Stomach (tissue), 9 donors: Measurements from ENCODE around the gene SIK3. TPM values are rescaled to one million over a fixed set of nuclear protein-coding genes. Genes with fewer than 3 reads are reported as not detected.

Experiments used
- DNase-seq, 2 donors: peaks; one replicate each; pipeline versions ENCODE4 v3.0.0 to v3.0.0-alpha.2; 2013 to 2019
- H3K27ac ChIP-seq, 5 donors: fragments of 200-600 bp in 4 of 5; sonication (generic) in 4 of 5; one replicate each; pipeline ENCODE4 v1.5.1; 2013 to 2019; ENCODE audit warnings: mild to moderate bottlenecking in 1 of 5, moderate library complexity in 1 of 5
- H3K27me3 ChIP-seq, 3 donors: fragments of 200-600 bp; sonication (generic); one replicate each; pipeline ENCODE4 v1.5.1; 2017 to 2019; ENCODE audit warnings: mixed run types in 1 of 3
- H3K36me3 ChIP-seq, 4 donors: fragments of 200-600 bp; sonication (generic); 1 replicate in 3 of 4; 2 replicates in 1 of 4; pipeline ENCODE4 v1.5.1; 2016 to 2019
- H3K4me1 ChIP-seq, 4 donors: fragments of 200-600 bp; sonication (generic); one replicate each; pipeline ENCODE4 v1.5.1; 2016 to 2019
- H3K4me3 ChIP-seq, 4 donors: fragments of 200-600 bp; sonication (generic) in 3 of 4; one replicate each; pipeline ENCODE4 v1.5.1; 2016 to 2019; ENCODE audit warnings: mild to moderate bottlenecking in 1 of 4
- H3K9me3 ChIP-seq, 4 donors: fragments of 200-600 bp; sonication (generic); one replicate each; pipeline ENCODE4 v1.5.1; 2016 to 2019
- EP300 ChIP-seq: sonication (generic); formaldehyde crosslinking; IDR thresholded peaks from one replicate; pipeline ENCODE4 v1.6.1; 2017; ENCODE audit warnings: antibody characterized with exemption
- POLR2A ChIP-seq, 4 donors: fragments of 450-650 bp; IDR thresholded peaks; one replicate each; pipeline ENCODE4 v1.6.1; 2016; ENCODE audit warnings: antibody characterized with exemption in 4 of 4, control low read depth in 2 of 4, mild to moderate bottlenecking in 1 of 4, moderate library complexity in 1 of 4
- POLR2AphosphoS5 ChIP-seq, 3 donors: sonication (generic); formaldehyde crosslinking; IDR thresholded peaks; one replicate each; pipeline ENCODE4 v1.6.1; 2016; ENCODE audit warnings: antibody characterized with exemption in 3 of 3
- WGBS, 5 donors: extraction: QIAGEN DNeasy Blood & Tissue Kit in 3 of 5; methylation state at CpG; one replicate each; pipeline versions ENCODE4 v1.1.5 to v1.1.7; 2013 to 2018; 5-methylcytosine and 5-hydroxymethylcytosine counted together
- intact Hi-C: fragments of 100-400 bp; cut with DNase I; formaldehyde crosslinking; loops from one replicate; pipeline ENCODE4 v1.15.1; 2023; ENCODE audit warnings: low total_unique reads
- polyA plus RNA-seq, 3 donors: library from polyadenylated mRNA; stranded (reverse); fragments of 200-250 nt; gene quantifications; one replicate each; pipeline ENCODE4 v1.2.3, GENCODE V29; 2013
- total RNA-seq, 5 donors: library from RNA; depleted of rRNA; stranded (reverse); fragments of >200 nt; gene quantifications; one replicate each; pipeline versions ENCODE4 v1.1.0 to v1.2.3, GENCODE V29; 2014 to 2016
- TF ChIP-seq, protein P1 (sequence below), 7 experiments: fragments of 450-650 bp in 4 of 7; fragments of 200-600 bp in 3 of 7; sonication (generic) in 3 of 7; IDR thresholded peaks; one replicate each; pipeline ENCODE4 v1.5.1; 2016 to 2019; ENCODE audit warnings: antibody characterized with exemption in 7 of 7, control low read depth in 2 of 7, mild to moderate bottlenecking in 1 of 7
- donor health status: healthy with polysubstance abuse.
- donor health status: Bipolar disorder and iron deficiency.
- donor health status: healthy.

SIK3 gene
- total and polyA plus RNA-seq, 8 donors: 6.5 to 97.8 (median 23.7) TPM

GRCh38 chr11:116879800-116880625, 218.2 kb downstream of the SIK3 start:
- intact Hi-C loops: loop anchor here (5.0 kb wide), 1 partner anchor 227 kb away; no protein-coding TSS in a partner anchor
- Histone ChIP-seq H3K9me3 (no peaks in the 10 kb centered on the region), H3K4me3 (no peak overlapping the region), H3K4me1 (peaks cover 0 to 23% (median 4%) of the 10 kb centered on the region in 4 donors), H3K36me3 (peaks cover 4 to 29% (median 20%) of the 10 kb centered on the region in 4 donors), H3K27me3 (no peaks in the 10 kb centered on the region), H3K27ac (peak overlapping the region in 1 of 5 donors; percentile 38)
- DNase-seq: peak in 1 of 2 donors; percentile 88
- TF ChIP-seq POLR2A (IDR thresholded peaks at IDR 0.05): no peak
- TF ChIP-seq, protein P1, sequence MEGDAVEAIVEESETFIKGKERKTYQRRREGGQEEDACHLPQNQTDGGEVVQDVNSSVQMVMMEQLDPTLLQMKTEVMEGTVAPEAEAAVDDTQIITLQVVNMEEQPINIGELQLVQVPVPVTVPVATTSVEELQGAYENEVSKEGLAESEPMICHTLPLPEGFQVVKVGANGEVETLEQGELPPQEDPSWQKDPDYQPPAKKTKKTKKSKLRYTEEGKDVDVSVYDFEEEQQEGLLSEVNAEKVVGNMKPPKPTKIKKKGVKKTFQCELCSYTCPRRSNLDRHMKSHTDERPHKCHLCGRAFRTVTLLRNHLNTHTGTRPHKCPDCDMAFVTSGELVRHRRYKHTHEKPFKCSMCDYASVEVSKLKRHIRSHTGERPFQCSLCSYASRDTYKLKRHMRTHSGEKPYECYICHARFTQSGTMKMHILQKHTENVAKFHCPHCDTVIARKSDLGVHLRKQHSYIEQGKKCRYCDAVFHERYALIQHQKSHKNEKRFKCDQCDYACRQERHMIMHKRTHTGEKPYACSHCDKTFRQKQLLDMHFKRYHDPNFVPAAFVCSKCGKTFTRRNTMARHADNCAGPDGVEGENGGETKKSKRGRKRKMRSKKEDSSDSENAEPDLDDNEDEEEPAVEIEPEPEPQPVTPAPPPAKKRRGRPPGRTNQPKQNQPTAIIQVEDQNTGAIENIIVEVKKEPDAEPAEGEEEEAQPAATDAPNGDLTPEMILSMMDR (IDR thresholded peaks at IDR 0.05): peak in 5 of 7 experiments; percentile 33 to 74 (median 58)
- TF ChIP-seq EP300: no peak
- peak in 1 of 3 donors; percentile 39 for TF ChIP-seq POLR2AphosphoS5 (IDR thresholded peaks at IDR 0.05)
- WGBS, 5 donors: 41 to 58% (median 48%) methylated on average over 5 of the region's 5 CpGs

- 86 to 92% (median 90%) methylated on average over 8 of the region's 8 CpGs for WGBS, 5 donors
- no peak for TF ChIP-seq EP300
- no peak for TF ChIP-seq POLR2AphosphoS5 (IDR thresholded peaks at IDR 0.05)
- TF ChIP-seq, protein P1 (IDR thresholded peaks at IDR 0.05): no peak
- no peak for TF ChIP-seq POLR2A (IDR thresholded peaks at IDR 0.05)
- no peak overlapping the region for H3K27ac ChIP-seq
- peaks cover 22 to 60% (median 53%) of the 10 kb centered on the region in 4 donors for H3K36me3 ChIP-seq
- intact Hi-C loops: loop anchor here (5.0 kb wide), 1 partner anchor 231 kb away; no protein-coding TSS in a partner anchor
- H3K9me3 ChIP-seq: no peaks in the 10 kb centered on the region
- H3K4me3 ChIP-seq: no peak overlapping the region
- no peaks in the 10 kb centered on the region for H3K27me3 ChIP-seq
- H3K4me1 ChIP-seq: peaks cover 0 to 21% (median 4%) of the 10 kb centered on the region in 4 donors
- DNase-seq: no peak
Measured at GRCh38 chr11:116876656-116877055, 221.6 kb downstream of the SIK3 start.

DNA sequence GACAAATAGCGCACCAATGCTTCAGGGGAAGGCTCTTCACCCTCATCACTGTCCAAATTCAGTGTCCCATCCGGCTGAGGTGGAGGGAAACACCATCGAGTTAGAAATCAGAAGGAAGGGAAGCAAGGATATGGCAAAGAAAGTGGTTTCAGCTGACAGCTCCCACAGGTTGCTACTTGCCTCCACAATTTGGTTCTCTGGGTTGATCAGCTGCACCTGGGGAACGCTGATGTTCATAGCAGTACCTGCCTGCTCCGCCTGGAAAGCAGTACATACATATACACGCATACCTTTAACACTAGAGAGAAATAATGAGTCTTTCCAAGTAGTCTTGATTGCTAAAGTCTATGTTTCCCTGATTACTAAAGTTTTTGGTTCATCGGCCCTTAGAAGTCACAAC, 223.0 kb downstream of the SIK3 start:
- intact Hi-C loops: loop anchor here (5.0 kb wide), 1 partner anchor 232 kb away; no protein-coding TSS in a partner anchor
- DNase-seq: no peak
- TF ChIP-seq EP300: no peak
- TF ChIP-seq POLR2A (IDR thresholded peaks at IDR 0.05): no peak
- TF ChIP-seq, protein P1 (IDR thresholded peaks at IDR 0.05): no peak
- no peak for TF ChIP-seq POLR2AphosphoS5 (IDR thresholded peaks at IDR 0.05)
- no peak overlapping the region for H3K27ac ChIP-seq
- H3K4me3 ChIP-seq: no peak overlapping the region
- H3K27me3 ChIP-seq: no peaks in the 10 kb centered on the region
- WGBS, 5 donors: 93 to 97% (median 94%) methylated on average over 7 of the region's 7 CpGs
- H3K9me3 ChIP-seq: no peaks in the 10 kb centered on the region
- H3K36me3 ChIP-seq: peaks cover 23 to 67% (median 66%) of the 10 kb centered on the region in 4 donors
- H3K4me1 ChIP-seq: peaks cover 0 to 14% (median 3%) of the 10 kb centered on the region in 4 donors

DNA sequence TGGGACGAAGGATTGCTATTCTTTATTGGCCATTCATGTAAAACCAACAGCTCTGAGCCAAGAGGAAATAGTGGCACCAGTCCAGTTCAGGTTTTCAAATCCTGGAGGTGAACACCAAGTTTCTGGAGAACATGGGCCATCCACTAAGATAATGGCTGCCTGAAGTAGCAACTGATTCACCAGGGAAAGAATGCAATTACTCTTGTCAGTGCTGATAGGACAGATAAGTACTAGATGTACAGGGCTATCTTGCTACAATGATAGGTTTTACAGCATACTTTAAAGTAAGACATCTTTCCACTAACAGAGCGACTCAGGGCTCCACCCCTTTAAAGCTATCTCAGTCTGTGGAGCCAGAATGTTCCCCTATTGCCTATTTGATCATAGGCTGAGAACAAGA, 224.0 kb downstream of the SIK3 start:
- TF ChIP-seq, protein P1 (IDR thresholded peaks at IDR 0.05): no peak
- TF ChIP-seq POLR2A (IDR thresholded peaks at IDR 0.05) (no peak), EP300 (no peak), POLR2AphosphoS5 (IDR thresholded peaks at IDR 0.05) (no peak)
- Histone ChIP-seq H3K9me3 (no peaks in the 10 kb centered on the region), H3K27me3 (no peaks in the 10 kb centered on the region), H3K4me1 (peaks cover 0 to 7% (median 0%) of the 10 kb centered on the region in 4 donors), H3K4me3 (no peak overlapping the region), H3K36me3 (peaks cover 32 to 76% (median 75%) of the 10 kb centered on the region in 4 donors), H3K27ac (no peak overlapping the region)
- no peak for DNase-seq
- 62 to 83% (median 78%) methylated on average over 2 of the region's 2 CpGs for WGBS, 5 donors
- intact Hi-C loops: no loop called here
